ENCODE measurements around the gene FAM9A. TPM values are rescaled to one million over a fixed set of nuclear protein-coding genes. Genes with fewer than 3 reads are reported as not detected.
"Not testable (repeated sequence)": the region's sequence is repeated elsewhere in the genome, so short reads cannot be mapped to it uniquely, and the experiment has no call there.

FAM9A gene
- total and polyA plus RNA-seq, 7 experiments from 2014 or later: not detected

GRCh38 chrX:8805974-8806373 is 4.8 kb upstream of the FAM9A start:
- ATAC-seq: no peak
- no peak for DNase-seq
- no peak overlapping the region for H3K4me3 Mint-ChIP-seq
- intact Hi-C loops (cut with micrococcal nuclease): no loop called here
- no peak overlapping the region for H3K27ac ChIP-seq (ENCODE audit: low read depth, low read length)
- peaks cover 3 to 11% (median 4%) of the 10 kb centered on the region in 5 donors for H3K27me3 Mint-ChIP-seq
- no peaks in the 10 kb centered on the region for H3K9me3 Mint-ChIP-seq
- H3K27me3 ChIP-seq (ENCODE audit: control insufficient read depth in 2 of 2, insufficient read depth in 2 of 2, low read length in 2 of 2): no peaks in the 10 kb centered on the region
- no peak overlapping the region for H3K4me3 ChIP-seq (ENCODE audit: low read length)
- no peaks in the 10 kb centered on the region for H3K4me1 ChIP-seq (ENCODE audit: control insufficient read depth in 2 of 2, insufficient read depth in 2 of 2, low read length in 2 of 2)
- H3K27ac Mint-ChIP-seq: no peak overlapping the region
- ChIA-PET CTCF (no interaction called here), POLR2A (no interaction called here)
- no peaks in the 10 kb centered on the region for H3K36me3 ChIP-seq (ENCODE audit: control insufficient read depth in 2 of 3, insufficient read depth in 3 of 3, low read length in 3 of 3)
- H3K4me1 Mint-ChIP-seq: peaks cover 0 to 5% (median 0%) of the 10 kb centered on the region in 7 donors
- no peaks in the 10 kb centered on the region for H3K9me3 ChIP-seq (ENCODE audit: control insufficient read depth in 2 of 3, low read length in 3 of 3)
- no peaks in the 10 kb centered on the region for H3K36me3 Mint-ChIP-seq

GRCh38 chrX:8805046-8805445 is 3.9 kb upstream of the FAM9A start:
- Mint-ChIP-seq H3K9me3 (no peaks in the 10 kb centered on the region), H3K27ac (no peak overlapping the region), H3K36me3 (no peaks in the 10 kb centered on the region), H3K27me3 (peaks cover 3 to 11% (median 4%) of the 10 kb centered on the region in 5 donors), H3K4me1 (peaks cover 0 to 5% (median 0%) of the 10 kb centered on the region in 7 donors), H3K4me3 (no peak overlapping the region)
- no peak overlapping the region for H3K27ac ChIP-seq (ENCODE audit: low read depth, low read length)
- no peaks in the 10 kb centered on the region for H3K4me1 ChIP-seq (ENCODE audit: control insufficient read depth in 2 of 2, insufficient read depth in 2 of 2, low read length in 2 of 2)
- ChIA-PET POLR2A (no interaction called here), CTCF (no interaction called here)
- ATAC-seq: no peak
- no peaks in the 10 kb centered on the region for H3K9me3 ChIP-seq (ENCODE audit: control insufficient read depth in 2 of 3, low read length in 3 of 3)
- no peak for DNase-seq
- H3K36me3 ChIP-seq (ENCODE audit: control insufficient read depth in 2 of 3, insufficient read depth in 3 of 3, low read length in 3 of 3): no peaks in the 10 kb centered on the region
- intact Hi-C loops (cut with micrococcal nuclease): no loop called here
- H3K27me3 ChIP-seq (ENCODE audit: control insufficient read depth in 2 of 2, insufficient read depth in 2 of 2, low read length in 2 of 2): no peaks in the 10 kb centered on the region
- H3K4me3 ChIP-seq (ENCODE audit: low read length): no peak overlapping the region

DNA sequence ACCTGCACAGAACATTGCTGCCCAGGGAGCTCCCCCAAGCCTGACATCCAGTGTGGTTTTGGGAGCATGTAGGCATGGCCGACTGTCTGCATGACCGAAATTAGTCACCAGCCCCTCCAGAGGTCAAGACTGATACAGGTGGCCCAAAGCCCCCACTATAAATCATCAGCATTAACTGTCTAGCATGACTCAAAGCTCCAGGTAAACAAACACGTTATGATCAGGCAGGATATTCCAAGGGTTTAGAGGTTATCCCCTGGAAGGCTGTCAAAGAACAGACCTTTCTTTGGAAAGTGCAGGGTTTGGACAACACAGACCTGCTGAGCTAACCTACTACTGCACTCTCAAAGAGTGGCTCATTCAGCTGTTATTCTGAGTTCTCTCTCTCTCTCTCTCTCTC is 2.1 kb upstream of the FAM9A start:
- Histone ChIP-seq H3K4me3 (ENCODE audit: low read length) (no peak overlapping the region), H3K4me1 (ENCODE audit: control insufficient read depth in 2 of 2, insufficient read depth in 2 of 2, low read length in 2 of 2) (no peaks in the 10 kb centered on the region), H3K27me3 (ENCODE audit: control insufficient read depth in 2 of 2, insufficient read depth in 2 of 2, low read length in 2 of 2) (no peaks in the 10 kb centered on the region), H3K9me3 (ENCODE audit: control insufficient read depth in 2 of 3, low read length in 3 of 3) (no peaks in the 10 kb centered on the region), H3K27ac (ENCODE audit: low read depth, low read length) (no peak overlapping the region), H3K36me3 (ENCODE audit: control insufficient read depth in 2 of 3, insufficient read depth in 3 of 3, low read length in 3 of 3) (no peaks in the 10 kb centered on the region)
- Mint-ChIP-seq H3K9me3 (no peaks in the 10 kb centered on the region), H3K27me3 (peaks cover 3 to 11% (median 4%) of the 10 kb centered on the region in 5 donors), H3K4me1 (peaks cover 0 to 5% (median 0%) of the 10 kb centered on the region in 7 donors), H3K27ac (no peak overlapping the region), H3K36me3 (no peaks in the 10 kb centered on the region), H3K4me3 (no peak overlapping the region)
- ChIA-PET CTCF (no interaction called here), POLR2A (no interaction called here)
- intact Hi-C loops (cut with micrococcal nuclease): no loop called here
- ATAC-seq (no peak), DNase-seq (no peak)

- intact Hi-C loops (cut with micrococcal nuclease); H3K9me3 ChIP-seq (ENCODE audit: control insufficient read depth in 2 of 3, low read length in 3 of 3); H3K36me3 ChIP-seq (ENCODE audit: control insufficient read depth in 2 of 3, insufficient read depth in 3 of 3, low read length in 3 of 3); CTCF ChIA-PET; ATAC-seq; H3K27ac ChIP-seq (ENCODE audit: low read depth, low read length); H3K4me3 ChIP-seq (ENCODE audit: low read length); H3K27me3 Mint-ChIP-seq; H3K27me3 ChIP-seq (ENCODE audit: control insufficient read depth in 2 of 2, insufficient read depth in 2 of 2, low read length in 2 of 2); H3K4me1 Mint-ChIP-seq; DNase-seq; H3K36me3 Mint-ChIP-seq; H3K27ac Mint-ChIP-seq; H3K4me1 ChIP-seq (ENCODE audit: control insufficient read depth in 2 of 2, insufficient read depth in 2 of 2, low read length in 2 of 2); POLR2A ChIA-PET; H3K9me3 Mint-ChIP-seq; H3K4me3 Mint-ChIP-seq: not testable (repeated sequence)
Observed at GRCh38 chrX:8800351-8800750, 832 bp downstream of the FAM9A start.

DNA sequence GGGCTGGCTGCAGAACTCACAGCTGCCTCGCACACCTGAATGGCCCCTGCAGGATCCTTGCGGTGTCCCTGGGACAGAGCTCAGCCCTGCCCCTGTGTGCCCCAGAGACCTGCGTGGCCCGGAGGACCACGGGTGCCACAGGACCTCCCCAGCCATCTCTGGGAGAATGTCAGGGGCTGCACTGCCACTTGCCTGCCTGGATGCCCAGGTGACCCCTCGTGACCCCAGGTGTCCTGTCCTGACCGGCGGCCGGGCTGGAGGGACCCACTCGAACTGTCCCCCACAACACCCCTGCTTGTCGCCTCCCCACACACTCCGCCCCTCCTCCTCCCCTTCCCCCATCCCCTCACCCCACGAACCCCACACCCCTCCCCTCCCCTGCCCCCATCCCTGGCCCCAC is 1.9 kb downstream of the FAM9A start:
- H3K27ac ChIP-seq (ENCODE audit: low read depth, low read length); H3K4me1 ChIP-seq (ENCODE audit: control insufficient read depth in 2 of 2, insufficient read depth in 2 of 2, low read length in 2 of 2); DNase-seq; POLR2A ChIA-PET; H3K4me1 Mint-ChIP-seq; intact Hi-C loops (cut with micrococcal nuclease); H3K4me3 ChIP-seq (ENCODE audit: low read length); H3K36me3 Mint-ChIP-seq; H3K27ac Mint-ChIP-seq; H3K9me3 Mint-ChIP-seq; CTCF ChIA-PET; H3K4me3 Mint-ChIP-seq; H3K27me3 ChIP-seq (ENCODE audit: control insufficient read depth in 2 of 2, insufficient read depth in 2 of 2, low read length in 2 of 2); H3K9me3 ChIP-seq (ENCODE audit: control insufficient read depth in 2 of 3, low read length in 3 of 3); H3K36me3 ChIP-seq (ENCODE audit: control insufficient read depth in 2 of 3, insufficient read depth in 3 of 3, low read length in 3 of 3); ATAC-seq: not testable (repeated sequence)
- H3K27me3 Mint-ChIP-seq: peaks cover 6 to 15% (median 9%) of the 10 kb centered on the region in 5 donors

- intact Hi-C loops (cut with micrococcal nuclease); H3K27ac ChIP-seq (ENCODE audit: low read depth, low read length); DNase-seq; H3K4me1 ChIP-seq (ENCODE audit: control insufficient read depth in 2 of 2, insufficient read depth in 2 of 2, low read length in 2 of 2); ATAC-seq; H3K27me3 ChIP-seq (ENCODE audit: control insufficient read depth in 2 of 2, insufficient read depth in 2 of 2, low read length in 2 of 2); H3K36me3 Mint-ChIP-seq; H3K4me3 Mint-ChIP-seq; H3K4me3 ChIP-seq (ENCODE audit: low read length); H3K9me3 ChIP-seq (ENCODE audit: control insufficient read depth in 2 of 3, low read length in 3 of 3); POLR2A ChIA-PET; CTCF ChIA-PET; H3K27ac Mint-ChIP-seq; H3K36me3 ChIP-seq (ENCODE audit: control insufficient read depth in 2 of 3, insufficient read depth in 3 of 3, low read length in 3 of 3); H3K4me1 Mint-ChIP-seq; H3K9me3 Mint-ChIP-seq: not testable (repeated sequence)
- H3K27me3 Mint-ChIP-seq: peaks cover 6 to 17% (median 9%) of the 10 kb centered on the region in 5 donors
Observed at GRCh38 chrX:8798702-8799101, 2.5 kb downstream of the FAM9A start.

DNA sequence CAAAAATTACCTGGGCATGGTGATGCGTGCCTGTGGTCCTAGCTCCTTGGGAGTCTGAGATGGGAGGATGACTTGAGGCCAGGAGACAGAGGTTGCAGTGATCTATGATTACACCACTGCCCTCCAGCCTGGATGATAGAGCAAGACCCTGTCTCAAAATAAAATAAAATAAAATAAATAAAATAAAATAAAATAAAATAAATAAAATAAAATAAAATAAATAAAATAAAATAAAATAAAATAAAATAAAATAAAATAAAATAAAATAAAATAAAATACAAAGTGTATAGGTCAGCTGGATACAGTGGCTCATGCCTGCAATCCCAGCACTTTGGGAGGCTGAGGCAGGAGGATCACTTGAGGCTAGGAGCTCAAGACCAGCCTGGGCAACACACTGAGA is 14.1 kb downstream of the FAM9A start:
- H3K4me3 ChIP-seq (ENCODE audit: low read length); H3K9me3 Mint-ChIP-seq; H3K9me3 ChIP-seq (ENCODE audit: control insufficient read depth in 2 of 3, low read length in 3 of 3); H3K4me1 Mint-ChIP-seq; H3K27ac ChIP-seq (ENCODE audit: low read depth, low read length); H3K36me3 Mint-ChIP-seq; POLR2A ChIA-PET; H3K36me3 ChIP-seq (ENCODE audit: control insufficient read depth in 2 of 3, insufficient read depth in 3 of 3, low read length in 3 of 3); H3K27ac Mint-ChIP-seq; H3K4me3 Mint-ChIP-seq; H3K27me3 ChIP-seq (ENCODE audit: control insufficient read depth in 2 of 2, insufficient read depth in 2 of 2, low read length in 2 of 2); DNase-seq; intact Hi-C loops (cut with micrococcal nuclease); ATAC-seq; H3K27me3 Mint-ChIP-seq; H3K4me1 ChIP-seq (ENCODE audit: control insufficient read depth in 2 of 2, insufficient read depth in 2 of 2, low read length in 2 of 2): not testable (repeated sequence)
- CTCF ChIA-PET: interaction anchor here (0.5 to 0.6 kb wide), 2 partner anchors 14 to 926 kb away, joined by 3 read pairs; no protein-coding TSS in a partner anchor

All from naive thymus-derived CD4-positive, alpha-beta T cell (primary cell).